B cell (primary cell): ENCODE results near the gene TRIP11. TPM values are rescaled to one million over a fixed set of nuclear protein-coding genes. Genes with fewer than 3 reads are reported as not detected.

Experiments used
- ATAC-seq: fragments of 200-7000 bp; cut with Tn5 transposase; one replicate; pipeline ENCODE4 v1.10.0; 2021; ENCODE audit warnings: low read depth, mild to moderate bottlenecking, moderate number of reproducible peaks, moderate library complexity
- CTCF ChIA-PET: fragments of 350-600 bp; sonication (Branson Sonifier 250); formaldehyde crosslinking; loops from one replicate; lab custom pipeline; 2021; ENCODE audit warnings: antibody characterized with exemption, inconsistent platforms; lab: Charles Lee
- POLR2A ChIA-PET: fragments of 350-600 bp; sonication (Branson Sonifier 250); formaldehyde crosslinking; loops from one replicate; lab custom pipeline; 2021; ENCODE audit warnings: antibody characterized with exemption; lab: Charles Lee
- DNase-seq: peaks from one replicate; pipeline ENCODE4 v3.0.0; 2013
- H2AFZ ChIP-seq: 2 replicates; pipeline ENCODE4 v1.6.1; 2012; ENCODE audit warnings: mild to moderate bottlenecking, low read depth, low read length; ENCODE audit not compliant: insufficient read depth, poor library complexity, severe bottlenecking
- H3K27ac ChIP-seq, 2 donors: 1 replicate in 1 of 2; 2 replicates in 1 of 2; pipeline ENCODE4 v1.5.1; 2012 to 2013; ENCODE audit warnings: low read length in 2 of 2, mild to moderate bottlenecking in 2 of 2, moderate library complexity in 1 of 2
- H3K27me3 ChIP-seq, 4 experiments: fragments of 200-600 bp in 1 of 4; sonication (generic) in 1 of 4; replicated peaks in 1 of 4; 1 replicate in 2 of 4; 2 replicates in 2 of 4; pipeline versions ENCODE4 v1.6.1 to v1.7.0; 2013 to 2016; ENCODE audit warnings: low read length in 3 of 4, mild to moderate bottlenecking in 2 of 4, mixed read lengths in 1 of 4, moderate library complexity in 1 of 4; ENCODE audit not compliant: insufficient read depth in 4 of 4, control insufficient read depth in 3 of 4; ENCODE audit errors: control extremely low read depth in 1 of 4
- H3K36me3 ChIP-seq, 2 experiments: replicated peaks in 1 of 2; 1 replicate in 1 of 2; 2 replicates in 1 of 2; pipeline versions ENCODE4 v1.6.1 to v1.7.1; 2013; ENCODE audit warnings: low read length in 1 of 2; ENCODE audit not compliant: insufficient read depth in 2 of 2, control insufficient read depth in 1 of 2; ENCODE audit errors: control extremely low read depth in 1 of 2, extremely low read depth in 1 of 2
- H3K4me1 ChIP-seq, 2 donors: fragments of 200-600 bp in 1 of 2; sonication (generic) in 1 of 2; 1 replicate in 1 of 2; 2 replicates in 1 of 2; pipeline versions ENCODE4 v1.5.1 to v1.6.1; 2013 to 2017; ENCODE audit warnings: low read length in 2 of 2; ENCODE audit not compliant: control insufficient read depth in 2 of 2, insufficient read depth in 2 of 2
- H3K4me2 ChIP-seq: replicated peaks from 2 replicates; pipeline ENCODE3; 2012; ENCODE audit warnings: mild to moderate bottlenecking, low read depth, low read length; ENCODE audit not compliant: poor library complexity, severe bottlenecking
- H3K4me3 ChIP-seq, 5 experiments: fragments of 200-600 bp in 1 of 5; sonication (generic) in 1 of 5; 1 replicate in 3 of 5; 2 replicates in 2 of 5; pipeline versions ENCODE4 v1.5.1 to v1.7.0; 2011 to 2016; ENCODE audit warnings: low read length in 4 of 5, mild to moderate bottlenecking in 4 of 5, low read depth in 2 of 5, control low read depth in 1 of 5, moderate library complexity in 1 of 5; ENCODE audit not compliant: insufficient read depth in 1 of 5; ENCODE audit errors: control extremely low read depth in 1 of 5, extremely low read depth in 1 of 5
- H3K79me2 ChIP-seq: fragments of 200-600 bp; sonication (generic); one replicate; pipeline ENCODE4 v1.6.0; 2016; ENCODE audit warnings: low read length; ENCODE audit not compliant: control insufficient read depth, insufficient read depth
- H3K9ac ChIP-seq: fragments of 200-600 bp; sonication (generic); 2 replicates; pipeline ENCODE4 v1.6.1; 2017; ENCODE audit warnings: mild to moderate bottlenecking, low read length, moderate library complexity
- H3K9me3 ChIP-seq, 3 donors: one replicate each; pipeline versions ENCODE4 v1.6.1 to v1.7.1; 2013; ENCODE audit warnings: low read length in 2 of 3; ENCODE audit not compliant: control insufficient read depth in 2 of 3, insufficient read depth in 1 of 3; ENCODE audit errors: control extremely low read depth in 1 of 3
- H4K20me1 ChIP-seq: 2 replicates; pipeline ENCODE4 v1.6.0; 2012; ENCODE audit warnings: mild to moderate bottlenecking, low read length; ENCODE audit not compliant: insufficient read depth, control insufficient read depth, poor library complexity, severe bottlenecking
- H3K27ac Mint-ChIP-seq: one replicate; pipeline ENCODE4 v1.8.0; 2021; ENCODE audit warnings: mixed read lengths
- H3K27me3 Mint-ChIP-seq: one replicate; pipeline ENCODE4 v1.8.0; 2021; ENCODE audit warnings: mixed read lengths
- H3K4me1 Mint-ChIP-seq: one replicate; pipeline ENCODE4 v1.8.0; 2021; ENCODE audit warnings: mixed read lengths
- H3K4me3 Mint-ChIP-seq: one replicate; pipeline ENCODE4 v1.8.0; 2021; ENCODE audit warnings: mixed read lengths
- H3K9me3 Mint-ChIP-seq: one replicate; pipeline ENCODE4 v1.8.0; 2022; ENCODE audit warnings: mixed read lengths; ENCODE audit not compliant: insufficient read depth
- EZH2 ChIP-seq: IDR thresholded peaks from 2 replicates; pipeline ENCODE4 v1.6.1; 2012; ENCODE audit warnings: borderline replicate concordance, low read depth, mild to moderate bottlenecking, moderate library complexity, low read length; ENCODE audit not compliant: insufficient read depth, poor library complexity, severe bottlenecking
- WGBS: methylation state at CpG from one replicate; pipeline ENCODE4 v1.1.5; 2013; ENCODE audit warnings: missing lambda C conversion rate; ENCODE audit not compliant: insufficient coverage; 5-methylcytosine and 5-hydroxymethylcytosine counted together
- intact Hi-C: fragments of 100-400 bp; cut with micrococcal nuclease; formaldehyde crosslinking; loops from one replicate; pipeline ENCODE4 v1.10.0; 2022
- polyA plus RNA-seq: library from polyadenylated mRNA; depleted of rRNA; stranded (reverse); fragments of >200 nt; gene quantifications from 2 replicates; pipeline ENCODE4 v1.2.3, GENCODE V29; 2012
- total RNA-seq, 2 donors: library from RNA; stranded (reverse); fragments of 120-200 nt in 1 of 2; gene quantifications; 1 replicate in 1 of 2; 2 replicates in 1 of 2; pipeline versions ENCODE4 v1.2.3 to v1.2.4, GENCODE V29; 2013 to 2022
- TF ChIP-seq, protein P1 (sequence below): fragments of 200-600 bp; IDR thresholded peaks from one replicate; pipeline ENCODE4 v1.8.0; 2022; ENCODE audit warnings: antibody characterized with exemption, mild to moderate bottlenecking

The TRIP11 gene
- total and polyA plus RNA-seq, 2 donors (not counting 1 experiment from before 2014, with no cell fraction given), result 6.4 to 62.2 TPM

DNA sequence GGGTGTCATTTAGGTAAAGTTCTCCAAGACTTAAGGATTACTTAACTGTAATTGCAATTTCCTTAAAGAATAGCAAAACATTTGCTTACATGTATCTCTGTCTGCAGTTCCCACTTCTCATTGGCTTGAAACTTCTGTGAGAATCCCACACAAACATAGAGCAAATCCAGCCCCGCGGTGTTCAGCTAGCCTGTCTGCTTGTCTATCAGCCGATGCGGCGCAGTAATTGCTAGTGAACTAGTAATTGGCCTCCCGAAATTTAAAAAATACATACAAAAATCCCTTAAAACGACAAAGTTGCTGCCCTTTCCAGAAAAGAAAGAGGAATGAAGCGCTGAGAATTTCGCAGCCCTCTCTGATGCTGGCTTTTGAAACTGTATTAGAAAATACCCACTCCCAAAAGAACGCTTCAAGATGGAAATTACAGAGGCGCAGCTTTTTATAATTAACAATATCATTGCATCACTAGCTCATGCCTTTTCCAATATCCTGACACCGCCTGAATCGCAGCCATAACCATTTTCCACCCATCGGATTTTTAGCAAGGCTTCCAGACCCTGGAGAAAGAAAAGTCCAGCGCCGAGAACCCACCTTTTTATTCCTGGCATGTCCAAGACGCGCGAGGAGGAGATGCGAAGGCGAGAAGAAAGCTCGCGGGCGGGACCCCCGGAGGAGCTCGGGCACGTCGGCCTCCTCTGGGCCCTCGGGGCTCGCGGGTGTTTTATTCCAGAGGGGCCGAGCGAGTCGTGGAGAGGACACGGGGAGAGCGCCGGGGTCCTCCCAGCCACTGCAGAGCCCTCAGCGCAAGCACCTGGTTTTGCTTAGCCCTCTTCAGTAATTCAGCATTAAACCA lies 93.0 kb downstream of the TRIP11 start:
- no peaks in the 10 kb centered on the region for H3K9me3 Mint-ChIP-seq
- Histone ChIP-seq H3K9me3 (no peaks in the 10 kb centered on the region), H3K4me2 (peak overlapping the region; percentile 81), H2AFZ (peak overlapping the region; percentile 70), H3K36me3 (no peaks in the 10 kb centered on the region), H3K9ac (peak overlapping the region; percentile 53), H3K79me2 (no peaks in the 10 kb centered on the region), H3K27me3 (peaks cover 0 to 34% (median 21%) of the 10 kb centered on the region in 4 experiments), H4K20me1 (no peaks in the 10 kb centered on the region), H3K4me1 (peaks cover 10 to 13% of the 10 kb centered on the region in 2 donors), H3K27ac (no peak overlapping the region), H3K4me3 (peak overlapping the region in 4 of 5 experiments; percentile 8 to 43 (median 38))
- H3K27me3 Mint-ChIP-seq, result peaks cover 43% of the 10 kb centered on the region
- peak overlapping the region; percentile 85 for H3K4me3 Mint-ChIP-seq
- ChIA-PET POLR2A (no interaction called here), CTCF (no interaction called here)
- intact Hi-C loops, result no loop called here
- TF ChIP-seq, protein P1, sequence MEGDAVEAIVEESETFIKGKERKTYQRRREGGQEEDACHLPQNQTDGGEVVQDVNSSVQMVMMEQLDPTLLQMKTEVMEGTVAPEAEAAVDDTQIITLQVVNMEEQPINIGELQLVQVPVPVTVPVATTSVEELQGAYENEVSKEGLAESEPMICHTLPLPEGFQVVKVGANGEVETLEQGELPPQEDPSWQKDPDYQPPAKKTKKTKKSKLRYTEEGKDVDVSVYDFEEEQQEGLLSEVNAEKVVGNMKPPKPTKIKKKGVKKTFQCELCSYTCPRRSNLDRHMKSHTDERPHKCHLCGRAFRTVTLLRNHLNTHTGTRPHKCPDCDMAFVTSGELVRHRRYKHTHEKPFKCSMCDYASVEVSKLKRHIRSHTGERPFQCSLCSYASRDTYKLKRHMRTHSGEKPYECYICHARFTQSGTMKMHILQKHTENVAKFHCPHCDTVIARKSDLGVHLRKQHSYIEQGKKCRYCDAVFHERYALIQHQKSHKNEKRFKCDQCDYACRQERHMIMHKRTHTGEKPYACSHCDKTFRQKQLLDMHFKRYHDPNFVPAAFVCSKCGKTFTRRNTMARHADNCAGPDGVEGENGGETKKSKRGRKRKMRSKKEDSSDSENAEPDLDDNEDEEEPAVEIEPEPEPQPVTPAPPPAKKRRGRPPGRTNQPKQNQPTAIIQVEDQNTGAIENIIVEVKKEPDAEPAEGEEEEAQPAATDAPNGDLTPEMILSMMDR, result no peak
- peak; percentile 36 for TF ChIP-seq EZH2
- H3K27ac Mint-ChIP-seq, result no peak overlapping the region
- peaks cover 13% of the 10 kb centered on the region for H3K4me1 Mint-ChIP-seq
- ATAC-seq (no peak), DNase-seq (no peak)
- 37% methylated on average over 32 of the region's 38 CpGs for WGBS
